Panc1 (cell line): ENCODE data around the gene HOXA7. TPM values are rescaled to one million over a fixed set of nuclear protein-coding genes. Genes with fewer than 3 reads are reported as not detected.

Experiments
- ATAC-seq: fragments of 200-7000 bp; cut with Tn5 transposase; 2 replicates; pipeline ENCODE4 v1.9.1; 2020; ENCODE audit warnings: mild to moderate bottlenecking, moderate library complexity
- BruUV-seq: library from RNA; stranded (reverse); fragments of 400-500 nt; replicated peaks from 2 replicates; lab custom pipeline; 2021; lab: Mats Ljungman, UMichigan
- CTCF ChIA-PET: fragments of 300-600 bp; sonication (Branson Sonifier 250); formaldehyde crosslinking; loops from one replicate; lab custom pipeline; 2022; ENCODE audit warnings: antibody characterized with exemption; lab: Charles Lee
- POLR2A ChIA-PET: fragments of 300-600 bp; sonication (Branson Sonifier 250); formaldehyde crosslinking; loops from one replicate; lab custom pipeline; 2022; ENCODE audit warnings: antibody characterized with exemption; lab: Charles Lee
- DNase-seq: peaks from one replicate; pipeline ENCODE4 v3.0.0-alpha.2; 2010; ENCODE audit warnings: low read depth, low spot score
- H3K27ac ChIP-seq: 2 replicates; pipeline ENCODE4 v1.5.1; 2011; ENCODE audit warnings: mild to moderate bottlenecking, low read length, inconsistent platforms
- H3K27me3 ChIP-seq: fragments of 200-500 bp; sonication (Bioruptor generic); 2 replicates; pipeline ENCODE4 v1.6.0; 2014; ENCODE audit warnings: low read length, inconsistent platforms; ENCODE audit not compliant: control insufficient read depth, insufficient read depth
- H3K36me3 ChIP-seq: fragments of 200-500 bp; sonication (Bioruptor generic); 2 replicates; pipeline ENCODE4 v1.5.1; 2014; ENCODE audit warnings: inconsistent platforms, mild to moderate bottlenecking, low read length, moderate library complexity; ENCODE audit not compliant: control insufficient read depth, insufficient read depth
- H3K4me1 ChIP-seq: 2 replicates; pipeline ENCODE4 v1.5.1; 2011; ENCODE audit warnings: inconsistent platforms, mild to moderate bottlenecking, low read length, moderate library complexity; ENCODE audit not compliant: control insufficient read depth, insufficient read depth
- H3K4me3 ChIP-seq, 2 experiments: 2 replicates each; pipeline ENCODE4 v1.5.1; 2011 to 2012; ENCODE audit warnings: low read depth in 2 of 2, low read length in 2 of 2, mild to moderate bottlenecking in 2 of 2, inconsistent platforms in 1 of 2, moderate library complexity in 1 of 2
- H3K9me3 ChIP-seq: fragments of 200-500 bp; sonication (Bioruptor generic); 2 replicates; pipeline ENCODE4 v1.5.1; 2014; ENCODE audit warnings: low read depth, mild to moderate bottlenecking, inconsistent platforms, low read length, moderate library complexity; ENCODE audit not compliant: control insufficient read depth, insufficient read depth
- POLR2AphosphoS5 ChIP-seq: IDR thresholded peaks from 2 replicates; pipeline ENCODE4 v1.6.1; 2012; ENCODE audit warnings: mild to moderate bottlenecking, low read depth, low read length, moderate library complexity
- SIN3A ChIP-seq: IDR thresholded peaks from 2 replicates; pipeline ENCODE4 v1.6.1; 2012; ENCODE audit warnings: low read depth, mild to moderate bottlenecking, low read length, moderate library complexity, borderline replicate concordance; ENCODE audit not compliant: insufficient read depth
- TCF7L2 ChIP-seq: IDR thresholded peaks from 2 replicates; pipeline ENCODE4 v1.6.1; 2011; ENCODE audit warnings: mild to moderate bottlenecking, low read depth, low read length, inconsistent platforms
- in situ Hi-C: cut with HindIII; loops from 2 replicates; pipeline ENCODE4 v1.10.0; 2016; ENCODE audit warnings: low sequenced_read_pairs, low pct_unique_long_range_greater_than_20kb
- intact Hi-C: fragments of 100-400 bp; cut with micrococcal nuclease; formaldehyde crosslinking; loops from one replicate; pipeline ENCODE4 v1.10.0; 2022; ENCODE audit not compliant: unreplicated experiment
- total RNA-seq: library from RNA; stranded (reverse); gene quantifications from one replicate; pipeline ENCODE4 v1.2.1, GENCODE V29; 2021; ENCODE audit not compliant: unreplicated experiment
- TF ChIP-seq, protein P1 (sequence below), 2 experiments: IDR thresholded peaks; 2 replicates each; pipeline ENCODE4 v1.6.1; 2011 to 2012; ENCODE audit warnings: low read depth in 2 of 2, control low read depth in 1 of 2, low read length in 1 of 2, mild to moderate bottlenecking in 1 of 2, moderate library complexity in 1 of 2; ENCODE audit not compliant: insufficient read depth in 1 of 2
- TF ChIP-seq, protein P2 (sequence below): fragments of 450-650 bp; IDR thresholded peaks from 2 replicates; pipeline ENCODE4 v1.5.1; 2017; ENCODE audit warnings: mild to moderate bottlenecking

HOXA7 gene
- total RNA-seq, 1 experiment from 2014 or later = not detected

DNA sequence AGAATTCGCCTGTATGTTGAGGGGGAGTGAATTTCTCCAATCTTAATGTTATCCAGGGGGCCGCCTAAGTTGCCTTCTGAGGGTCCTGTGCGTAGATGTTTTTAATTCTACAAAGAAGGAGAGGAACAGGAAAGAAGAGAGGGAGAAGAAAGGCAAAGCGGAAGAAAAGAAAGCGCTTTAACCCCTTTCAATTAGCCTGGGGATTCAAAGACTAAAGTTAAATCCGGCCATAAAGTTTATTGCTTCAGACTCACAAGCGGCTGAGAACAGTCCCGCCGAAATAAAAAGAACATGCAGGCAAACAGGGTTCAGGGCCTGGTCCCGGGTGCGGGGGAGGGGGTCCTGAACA lies 17.5 kb downstream of the HOXA7 start:
- ChIA-PET CTCF (no interaction called here), POLR2A (no interaction called here)
- Histone ChIP-seq H3K36me3 (no peaks in the 10 kb centered on the region), H3K4me3 (no peak overlapping the region), H3K27ac (peak overlapping the region; percentile 5; the same call in 1 of the 2 replicates), H3K27me3 (no peaks in the 10 kb centered on the region), H3K9me3 (no peaks in the 10 kb centered on the region), H3K4me1 (peaks cover 52% of the 10 kb centered on the region)
- in situ Hi-C loops (no loop called here), intact Hi-C loops (no loop called here)
- no TSS peak for BruUV-seq
- no peak for DNase-seq
- no peak for ATAC-seq
- TF ChIP-seq, protein P1, sequence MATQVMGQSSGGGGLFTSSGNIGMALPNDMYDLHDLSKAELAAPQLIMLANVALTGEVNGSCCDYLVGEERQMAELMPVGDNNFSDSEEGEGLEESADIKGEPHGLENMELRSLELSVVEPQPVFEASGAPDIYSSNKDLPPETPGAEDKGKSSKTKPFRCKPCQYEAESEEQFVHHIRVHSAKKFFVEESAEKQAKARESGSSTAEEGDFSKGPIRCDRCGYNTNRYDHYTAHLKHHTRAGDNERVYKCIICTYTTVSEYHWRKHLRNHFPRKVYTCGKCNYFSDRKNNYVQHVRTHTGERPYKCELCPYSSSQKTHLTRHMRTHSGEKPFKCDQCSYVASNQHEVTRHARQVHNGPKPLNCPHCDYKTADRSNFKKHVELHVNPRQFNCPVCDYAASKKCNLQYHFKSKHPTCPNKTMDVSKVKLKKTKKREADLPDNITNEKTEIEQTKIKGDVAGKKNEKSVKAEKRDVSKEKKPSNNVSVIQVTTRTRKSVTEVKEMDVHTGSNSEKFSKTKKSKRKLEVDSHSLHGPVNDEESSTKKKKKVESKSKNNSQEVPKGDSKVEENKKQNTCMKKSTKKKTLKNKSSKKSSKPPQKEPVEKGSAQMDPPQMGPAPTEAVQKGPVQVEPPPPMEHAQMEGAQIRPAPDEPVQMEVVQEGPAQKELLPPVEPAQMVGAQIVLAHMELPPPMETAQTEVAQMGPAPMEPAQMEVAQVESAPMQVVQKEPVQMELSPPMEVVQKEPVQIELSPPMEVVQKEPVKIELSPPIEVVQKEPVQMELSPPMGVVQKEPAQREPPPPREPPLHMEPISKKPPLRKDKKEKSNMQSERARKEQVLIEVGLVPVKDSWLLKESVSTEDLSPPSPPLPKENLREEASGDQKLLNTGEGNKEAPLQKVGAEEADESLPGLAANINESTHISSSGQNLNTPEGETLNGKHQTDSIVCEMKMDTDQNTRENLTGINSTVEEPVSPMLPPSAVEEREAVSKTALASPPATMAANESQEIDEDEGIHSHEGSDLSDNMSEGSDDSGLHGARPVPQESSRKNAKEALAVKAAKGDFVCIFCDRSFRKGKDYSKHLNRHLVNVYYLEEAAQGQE (IDR thresholded peaks at IDR 0.05; ENCODE audit: insufficient read depth in 1 of 2, low read depth in 2 of 2, low read length in 1 of 2) = no peak
- TF ChIP-seq, protein P2, sequence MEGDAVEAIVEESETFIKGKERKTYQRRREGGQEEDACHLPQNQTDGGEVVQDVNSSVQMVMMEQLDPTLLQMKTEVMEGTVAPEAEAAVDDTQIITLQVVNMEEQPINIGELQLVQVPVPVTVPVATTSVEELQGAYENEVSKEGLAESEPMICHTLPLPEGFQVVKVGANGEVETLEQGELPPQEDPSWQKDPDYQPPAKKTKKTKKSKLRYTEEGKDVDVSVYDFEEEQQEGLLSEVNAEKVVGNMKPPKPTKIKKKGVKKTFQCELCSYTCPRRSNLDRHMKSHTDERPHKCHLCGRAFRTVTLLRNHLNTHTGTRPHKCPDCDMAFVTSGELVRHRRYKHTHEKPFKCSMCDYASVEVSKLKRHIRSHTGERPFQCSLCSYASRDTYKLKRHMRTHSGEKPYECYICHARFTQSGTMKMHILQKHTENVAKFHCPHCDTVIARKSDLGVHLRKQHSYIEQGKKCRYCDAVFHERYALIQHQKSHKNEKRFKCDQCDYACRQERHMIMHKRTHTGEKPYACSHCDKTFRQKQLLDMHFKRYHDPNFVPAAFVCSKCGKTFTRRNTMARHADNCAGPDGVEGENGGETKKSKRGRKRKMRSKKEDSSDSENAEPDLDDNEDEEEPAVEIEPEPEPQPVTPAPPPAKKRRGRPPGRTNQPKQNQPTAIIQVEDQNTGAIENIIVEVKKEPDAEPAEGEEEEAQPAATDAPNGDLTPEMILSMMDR = no peak
- no peak for TF ChIP-seq POLR2AphosphoS5
- no peak for TF ChIP-seq TCF7L2
- TF ChIP-seq SIN3A = no peak

DNA sequence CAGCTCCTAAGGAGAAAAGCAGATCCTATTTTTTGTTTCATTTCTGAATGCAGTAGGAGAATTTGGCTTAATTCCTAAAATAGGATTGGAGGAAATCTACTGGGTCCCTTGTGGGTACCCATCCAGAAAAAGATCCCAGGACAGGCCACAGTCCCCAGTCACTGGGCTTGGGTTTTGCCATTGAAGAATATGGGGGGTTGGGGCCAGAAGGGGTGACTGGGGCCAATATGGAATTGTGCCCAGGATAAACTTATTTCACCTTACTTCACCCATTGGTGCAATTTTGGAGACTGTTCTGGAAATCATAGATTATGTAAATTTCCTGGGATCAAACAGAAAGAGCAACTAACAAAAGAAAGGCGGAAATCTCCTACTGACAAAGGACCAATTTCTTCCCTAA lies 18.0 kb downstream of the HOXA7 start:
- in situ Hi-C loops = no loop called here
- Histone ChIP-seq H3K4me1 (peaks cover 56% of the 10 kb centered on the region), H3K4me3 (no peak overlapping the region), H3K27me3 (no peaks in the 10 kb centered on the region), H3K36me3 (no peaks in the 10 kb centered on the region), H3K9me3 (no peaks in the 10 kb centered on the region), H3K27ac (peak overlapping the region; percentile 5; the same call in 1 of the 2 replicates)
- CTCF ChIA-PET = no interaction called here
- TF ChIP-seq POLR2AphosphoS5 (no peak), SIN3A (no peak), TCF7L2 (no peak)
- TF ChIP-seq, protein P2 = no peak
- TF ChIP-seq, protein P1 (IDR thresholded peaks at IDR 0.05; ENCODE audit: insufficient read depth in 1 of 2, low read depth in 2 of 2, low read length in 1 of 2) = no peak
- POLR2A ChIA-PET = no interaction called here
- no TSS peak for BruUV-seq
- intact Hi-C loops = no loop called here
- DNase-seq (no peak), ATAC-seq (no peak)
